ENCODE data around the gene TCN2.

DNA sequence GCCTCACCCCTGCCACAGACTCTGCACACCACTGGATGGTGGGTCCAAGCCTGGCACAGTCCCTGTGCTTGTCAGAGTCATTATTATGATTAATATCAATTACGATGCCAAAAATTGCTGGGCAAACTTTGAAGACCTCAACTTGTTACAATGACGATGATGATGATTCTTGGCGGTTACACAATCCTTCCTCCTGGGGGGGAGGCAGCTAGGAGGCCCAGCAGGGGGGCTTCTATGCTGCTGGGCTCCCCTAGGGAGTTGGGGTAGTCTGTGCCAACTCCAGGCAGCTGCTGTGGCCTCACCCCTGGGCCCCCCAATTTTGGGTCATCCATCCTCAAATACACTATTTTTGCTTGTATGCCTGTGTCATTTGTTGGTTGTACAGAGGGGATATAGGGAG, 40.6 kb downstream of the TCN2 start:
- no peak for TF ChIP-seq EZH2 (IDR thresholded peaks at IDR 0.05; ENCODE audit: low read depth)
- TF ChIP-seq, protein P1, sequence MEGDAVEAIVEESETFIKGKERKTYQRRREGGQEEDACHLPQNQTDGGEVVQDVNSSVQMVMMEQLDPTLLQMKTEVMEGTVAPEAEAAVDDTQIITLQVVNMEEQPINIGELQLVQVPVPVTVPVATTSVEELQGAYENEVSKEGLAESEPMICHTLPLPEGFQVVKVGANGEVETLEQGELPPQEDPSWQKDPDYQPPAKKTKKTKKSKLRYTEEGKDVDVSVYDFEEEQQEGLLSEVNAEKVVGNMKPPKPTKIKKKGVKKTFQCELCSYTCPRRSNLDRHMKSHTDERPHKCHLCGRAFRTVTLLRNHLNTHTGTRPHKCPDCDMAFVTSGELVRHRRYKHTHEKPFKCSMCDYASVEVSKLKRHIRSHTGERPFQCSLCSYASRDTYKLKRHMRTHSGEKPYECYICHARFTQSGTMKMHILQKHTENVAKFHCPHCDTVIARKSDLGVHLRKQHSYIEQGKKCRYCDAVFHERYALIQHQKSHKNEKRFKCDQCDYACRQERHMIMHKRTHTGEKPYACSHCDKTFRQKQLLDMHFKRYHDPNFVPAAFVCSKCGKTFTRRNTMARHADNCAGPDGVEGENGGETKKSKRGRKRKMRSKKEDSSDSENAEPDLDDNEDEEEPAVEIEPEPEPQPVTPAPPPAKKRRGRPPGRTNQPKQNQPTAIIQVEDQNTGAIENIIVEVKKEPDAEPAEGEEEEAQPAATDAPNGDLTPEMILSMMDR (conservative IDR thresholded peaks at IDR 0.05) = no peak
